Renal cortical epithelial cell (primary cell): ENCODE data around the gene TKT. TPM values are rescaled to one million over a fixed set of nuclear protein-coding genes. Genes with fewer than 3 reads are reported as not detected.

Experiments
- DNase-seq: peaks from one replicate; pipeline ENCODE4 v3.0.0-alpha.2; 2011; ENCODE audit warnings: low read depth
- total RNA-seq: library from RNA; depleted of rRNA; stranded (reverse); fragments of >200 nt; gene quantifications from 2 replicates; pipeline ENCODE4 v1.2.3, GENCODE V29; 2014

The TKT gene
- total RNA-seq, 1 donor from 2014 or later: 590 TPM

GRCh38 chr3:53240989-53241972 is 14.5 kb downstream of the TKT start:
- DNase-seq: no peak

GRCh38 chr3:53239800-53240199 is 16.0 kb downstream of the TKT start:
- DNase-seq: no peak

GRCh38 chr3:53238886-53239285 is 16.9 kb downstream of the TKT start:
- no peak for DNase-seq

GRCh38 chr3:53238051-53238850 is 17.6 kb downstream of the TKT start:
- peak; percentile 100 for DNase-seq

- peak; percentile 86 for DNase-seq
These were observed 19.5 kb downstream of the TKT start for GRCh38 chr3:53236112-53236841.

- DNase-seq: no peak
These were observed 20.3 kb downstream of the TKT start for GRCh38 chr3:53235545-53235944.

GRCh38 chr3:53234841-53235232 is 21.0 kb downstream of the TKT start:
- DNase-seq: no peak

GRCh38 chr3:53234130-53234840 is 21.5 kb downstream of the TKT start:
- no peak for DNase-seq

- DNase-seq: no peak
These were observed 23.0 kb downstream of the TKT start for GRCh38 chr3:53232641-53233377.

GRCh38 chr3:53231532-53232511 is 24.0 kb downstream of the TKT start:
- DNase-seq: no peak

- DNase-seq: no peak
These were observed 25.0 kb downstream of the TKT start for GRCh38 chr3:53230789-53231188.

- DNase-seq: no peak
These were observed 25.7 kb downstream of the TKT start for GRCh38 chr3:53230041-53230621.

- DNase-seq: no peak
These were observed 26.2 kb downstream of the TKT start for GRCh38 chr3:53229606-53230005.

GRCh38 chr3:53229171-53229570 is 26.7 kb downstream of the TKT start:
- DNase-seq: no peak

GRCh38 chr3:53227993-53228885 is 27.6 kb downstream of the TKT start:
- no peak for DNase-seq

GRCh38 chr3:53226841-53227407 is 28.9 kb downstream of the TKT start:
- DNase-seq: no peak

- DNase-seq: no peak
These were observed 29.5 kb downstream of the TKT start for GRCh38 chr3:53226142-53226840.
